ENCODE data around the gene NPFFR1. TPM values are rescaled to one million over a fixed set of nuclear protein-coding genes. Genes with fewer than 3 reads are reported as not detected.

NPFFR1 gene, protein sequence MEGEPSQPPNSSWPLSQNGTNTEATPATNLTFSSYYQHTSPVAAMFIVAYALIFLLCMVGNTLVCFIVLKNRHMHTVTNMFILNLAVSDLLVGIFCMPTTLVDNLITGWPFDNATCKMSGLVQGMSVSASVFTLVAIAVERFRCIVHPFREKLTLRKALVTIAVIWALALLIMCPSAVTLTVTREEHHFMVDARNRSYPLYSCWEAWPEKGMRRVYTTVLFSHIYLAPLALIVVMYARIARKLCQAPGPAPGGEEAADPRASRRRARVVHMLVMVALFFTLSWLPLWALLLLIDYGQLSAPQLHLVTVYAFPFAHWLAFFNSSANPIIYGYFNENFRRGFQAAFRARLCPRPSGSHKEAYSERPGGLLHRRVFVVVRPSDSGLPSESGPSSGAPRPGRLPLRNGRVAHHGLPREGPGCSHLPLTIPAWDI
- polyA plus RNA-seq (2012; ENCODE audit: insufficient read length, low read depth) = not detected

DNA sequence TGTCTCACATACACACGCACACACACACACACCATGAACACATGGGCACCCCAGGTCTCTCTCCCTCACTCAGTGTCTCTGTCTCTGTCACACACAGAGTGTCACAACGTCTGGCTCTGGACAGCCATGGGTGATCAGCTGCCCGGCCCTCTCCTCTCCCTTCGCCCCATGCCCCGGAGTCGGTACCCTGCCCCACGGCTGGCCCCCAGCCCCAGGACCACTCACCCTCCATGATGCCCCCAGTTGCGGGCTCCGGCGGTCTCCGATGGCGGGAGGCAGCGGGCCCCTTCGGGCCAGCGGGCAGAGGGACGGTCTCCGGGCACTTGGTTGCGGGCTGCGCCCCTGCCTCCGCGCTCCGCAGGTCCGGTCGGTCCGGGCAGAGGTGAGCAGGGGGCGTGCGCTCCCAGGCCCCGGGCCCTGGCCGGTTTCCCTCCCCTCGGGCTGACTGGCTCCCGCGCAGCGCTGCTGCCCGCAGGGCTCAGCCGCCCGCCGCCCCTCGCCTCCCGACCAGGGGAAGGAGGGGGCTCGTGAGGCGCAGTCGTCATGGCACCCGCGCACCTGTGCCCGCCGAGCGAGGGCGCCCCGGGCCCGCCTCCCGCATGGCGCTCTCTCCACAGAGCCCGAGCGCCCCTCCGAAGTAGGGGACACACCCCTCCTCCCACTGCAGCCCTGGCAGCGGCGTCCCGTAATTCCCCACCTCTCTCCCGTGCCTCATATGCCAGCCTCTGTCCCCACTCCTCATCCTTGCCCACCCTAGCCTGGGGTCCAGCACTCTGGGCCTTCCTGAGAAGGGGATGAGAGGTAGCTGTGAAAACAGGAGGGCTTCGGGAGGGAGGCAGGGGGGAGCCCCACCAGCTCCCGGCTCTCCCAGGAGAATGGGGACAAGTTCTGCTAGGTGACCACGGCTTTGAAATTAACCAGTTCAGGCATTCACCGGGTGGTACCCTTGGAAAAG lies at the start of gene NPFFR1:
Gene NPFFR1 (minus strand): TSS at position 560 of the 955 bp plus-strand sequence. CDS start 328 bp downstream, at position 232.
- TF ChIP-seq SIN3A (IDR thresholded peaks at IDR 0.05; ENCODE audit: borderline replicate concordance, insufficient read depth, low read length) (no peak), POLR2AphosphoS5 (IDR thresholded peaks at IDR 0.05; ENCODE audit: low read depth, low read length) (no peak)

DNA sequence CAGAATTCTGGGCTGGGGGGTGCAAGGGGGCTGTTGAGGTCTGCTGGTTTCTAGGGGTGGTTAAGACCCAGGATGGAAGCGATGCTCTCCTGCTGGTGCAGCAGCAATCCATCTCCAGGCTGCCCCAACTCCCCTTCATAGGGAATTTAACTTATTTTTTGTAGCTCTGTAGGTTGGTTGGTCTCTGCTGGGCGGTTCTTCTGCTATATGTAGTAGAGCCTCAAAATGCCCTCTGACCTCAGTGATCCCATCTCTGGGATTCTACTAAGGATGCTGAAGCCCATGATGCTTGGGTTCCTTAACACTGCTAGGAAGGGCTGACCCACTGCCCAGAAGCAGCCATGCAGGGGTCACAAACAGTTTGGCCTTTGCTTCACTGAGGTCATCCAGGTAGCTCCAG lies 49.5 kb upstream of the NPFFR1 start:
- TF ChIP-seq SIN3A (IDR thresholded peaks at IDR 0.05; ENCODE audit: borderline replicate concordance, insufficient read depth, low read length) = no peak
- TF ChIP-seq POLR2AphosphoS5 (IDR thresholded peaks at IDR 0.05; ENCODE audit: low read depth, low read length) = no peak
- TF ChIP-seq, protein P1, sequence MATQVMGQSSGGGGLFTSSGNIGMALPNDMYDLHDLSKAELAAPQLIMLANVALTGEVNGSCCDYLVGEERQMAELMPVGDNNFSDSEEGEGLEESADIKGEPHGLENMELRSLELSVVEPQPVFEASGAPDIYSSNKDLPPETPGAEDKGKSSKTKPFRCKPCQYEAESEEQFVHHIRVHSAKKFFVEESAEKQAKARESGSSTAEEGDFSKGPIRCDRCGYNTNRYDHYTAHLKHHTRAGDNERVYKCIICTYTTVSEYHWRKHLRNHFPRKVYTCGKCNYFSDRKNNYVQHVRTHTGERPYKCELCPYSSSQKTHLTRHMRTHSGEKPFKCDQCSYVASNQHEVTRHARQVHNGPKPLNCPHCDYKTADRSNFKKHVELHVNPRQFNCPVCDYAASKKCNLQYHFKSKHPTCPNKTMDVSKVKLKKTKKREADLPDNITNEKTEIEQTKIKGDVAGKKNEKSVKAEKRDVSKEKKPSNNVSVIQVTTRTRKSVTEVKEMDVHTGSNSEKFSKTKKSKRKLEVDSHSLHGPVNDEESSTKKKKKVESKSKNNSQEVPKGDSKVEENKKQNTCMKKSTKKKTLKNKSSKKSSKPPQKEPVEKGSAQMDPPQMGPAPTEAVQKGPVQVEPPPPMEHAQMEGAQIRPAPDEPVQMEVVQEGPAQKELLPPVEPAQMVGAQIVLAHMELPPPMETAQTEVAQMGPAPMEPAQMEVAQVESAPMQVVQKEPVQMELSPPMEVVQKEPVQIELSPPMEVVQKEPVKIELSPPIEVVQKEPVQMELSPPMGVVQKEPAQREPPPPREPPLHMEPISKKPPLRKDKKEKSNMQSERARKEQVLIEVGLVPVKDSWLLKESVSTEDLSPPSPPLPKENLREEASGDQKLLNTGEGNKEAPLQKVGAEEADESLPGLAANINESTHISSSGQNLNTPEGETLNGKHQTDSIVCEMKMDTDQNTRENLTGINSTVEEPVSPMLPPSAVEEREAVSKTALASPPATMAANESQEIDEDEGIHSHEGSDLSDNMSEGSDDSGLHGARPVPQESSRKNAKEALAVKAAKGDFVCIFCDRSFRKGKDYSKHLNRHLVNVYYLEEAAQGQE (IDR thresholded peaks at IDR 0.05; ENCODE audit: insufficient read depth in 1 of 2, low read depth in 2 of 2, low read length in 2 of 2) = no peak
- TF ChIP-seq TAF1 (IDR thresholded peaks at IDR 0.05; ENCODE audit: borderline replicate concordance, insufficient read depth, low read length) = no peak
- no peak for TF ChIP-seq FOXP2 (optimal IDR thresholded peaks at IDR 0.05; ENCODE audit: borderline replicate concordance, extremely low read depth, extremely low read length, insufficient read depth)

DNA sequence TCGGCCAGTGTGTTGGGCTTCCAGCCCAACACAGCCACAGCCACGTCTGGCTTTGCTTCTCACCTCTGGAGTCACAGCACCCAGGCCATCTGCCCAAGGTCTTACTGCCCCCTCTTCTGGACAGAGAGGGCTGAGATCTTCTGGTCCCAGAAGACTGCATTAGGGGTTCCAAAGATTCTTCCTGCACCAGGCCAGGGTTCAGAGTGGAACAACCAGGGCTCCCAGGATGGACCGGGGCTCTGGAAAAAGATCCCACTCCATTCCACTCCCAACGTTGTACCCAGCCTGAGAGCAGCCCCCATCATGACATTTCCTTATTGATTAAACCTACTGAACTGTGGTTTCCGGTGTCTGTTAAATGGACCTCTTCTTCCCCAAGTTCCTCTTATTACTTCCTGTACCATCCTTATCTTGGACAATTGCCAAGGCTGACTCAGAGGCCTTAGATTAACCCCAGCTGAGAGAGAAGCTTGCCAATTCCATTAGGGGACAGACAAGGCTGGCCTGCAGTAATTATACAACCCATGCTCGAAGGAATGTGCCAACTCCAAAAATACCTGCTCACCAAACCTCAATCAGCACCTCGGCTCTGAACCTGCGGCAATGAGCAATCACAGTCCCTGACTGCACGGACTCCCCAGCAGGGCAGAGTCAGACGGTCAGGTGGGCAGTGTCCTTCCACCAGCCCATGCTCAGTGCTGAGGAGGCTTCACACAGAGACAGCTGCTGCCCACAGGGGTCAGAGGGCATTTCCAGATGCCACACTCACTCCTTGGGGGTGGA lies 47.9 kb upstream of the NPFFR1 start:
- TF ChIP-seq, protein P1 (IDR thresholded peaks at IDR 0.05; ENCODE audit: insufficient read depth in 1 of 2, low read depth in 2 of 2, low read length in 2 of 2) = 0 out of 4 replicates have a peak, but pooled peaks of 1 of the 2 experiments have one; percentile 53
- TF ChIP-seq SIN3A (IDR thresholded peaks at IDR 0.05; ENCODE audit: borderline replicate concordance, insufficient read depth, low read length) (no peak), POLR2AphosphoS5 (IDR thresholded peaks at IDR 0.05; ENCODE audit: low read depth, low read length) (no peak), TAF1 (IDR thresholded peaks at IDR 0.05; ENCODE audit: borderline replicate concordance, insufficient read depth, low read length) (no peak)

DNA sequence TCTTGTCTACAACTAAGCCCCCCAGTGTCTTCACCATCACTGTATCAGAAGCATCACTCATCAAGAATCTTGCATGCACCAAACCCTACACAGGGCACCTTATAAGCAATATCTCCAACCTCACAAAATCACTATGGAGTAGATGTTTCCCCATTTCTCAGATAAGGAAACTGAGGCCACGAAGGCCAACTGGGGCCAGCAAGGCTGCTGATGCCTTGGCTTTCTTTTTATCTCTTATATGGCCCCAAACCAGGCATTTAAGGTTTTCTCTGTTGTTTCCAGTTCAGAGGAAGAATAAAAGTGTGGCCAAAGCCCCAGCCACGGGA lies 47.3 kb upstream of the NPFFR1 start:
- TF ChIP-seq, protein P1 (IDR thresholded peaks at IDR 0.05; ENCODE audit: insufficient read depth in 1 of 2, low read depth in 2 of 2, low read length in 2 of 2) = no peak
- no peak for TF ChIP-seq TAF1 (IDR thresholded peaks at IDR 0.05; ENCODE audit: borderline replicate concordance, insufficient read depth, low read length)
- TF ChIP-seq POLR2AphosphoS5 (IDR thresholded peaks at IDR 0.05; ENCODE audit: low read depth, low read length) = no peak
- no peak for TF ChIP-seq SIN3A (IDR thresholded peaks at IDR 0.05; ENCODE audit: borderline replicate concordance, insufficient read depth, low read length)
- TF ChIP-seq FOXP2 (optimal IDR thresholded peaks at IDR 0.05; ENCODE audit: borderline replicate concordance, extremely low read depth, extremely low read length, insufficient read depth) = no peak

DNA sequence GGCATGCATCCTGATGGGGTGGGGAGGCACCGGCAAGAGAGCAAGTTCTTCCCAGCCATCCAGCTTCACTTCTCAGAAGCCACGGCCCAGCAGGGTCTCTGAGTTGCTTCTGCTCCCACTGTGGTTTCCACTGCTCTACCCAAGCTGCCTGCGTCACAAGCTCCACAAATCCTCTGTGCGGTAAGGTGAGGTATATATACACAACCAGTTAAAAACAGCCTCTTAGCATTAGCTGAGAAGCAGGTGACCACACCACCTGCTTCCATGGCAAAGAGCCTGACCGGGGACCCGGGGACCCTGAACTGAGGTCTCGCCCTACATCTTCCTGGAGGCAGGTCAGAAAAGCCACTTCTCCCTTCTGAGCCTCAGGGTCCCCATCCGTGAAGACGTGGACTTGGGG lies 46.9 kb upstream of the NPFFR1 start:
- TF ChIP-seq FOXP2 (optimal IDR thresholded peaks at IDR 0.05; ENCODE audit: borderline replicate concordance, extremely low read depth, extremely low read length, insufficient read depth) (no peak), SIN3A (IDR thresholded peaks at IDR 0.05; ENCODE audit: borderline replicate concordance, insufficient read depth, low read length) (no peak), POLR2AphosphoS5 (IDR thresholded peaks at IDR 0.05; ENCODE audit: low read depth, low read length) (no peak), TAF1 (IDR thresholded peaks at IDR 0.05; ENCODE audit: borderline replicate concordance, insufficient read depth, low read length) (no peak)
- TF ChIP-seq, protein P1 (IDR thresholded peaks at IDR 0.05; ENCODE audit: insufficient read depth in 1 of 2, low read depth in 2 of 2, low read length in 2 of 2) = no peak
